ENCODE results near the gene SURF4.
"Not testable (repeated sequence)": the region's sequence is repeated elsewhere in the genome, so short reads cannot be mapped to it uniquely, and the experiment has no call there.

Gene SURF4

GRCh38 chr9:133349965-133350616 lies 25.8 kb downstream of the SURF4 start:
- DNase-seq = no peak

GRCh38 chr9:133348718-133349573 lies 26.9 kb downstream of the SURF4 start:
- no peak for DNase-seq

- peak; percentile 97 for DNase-seq
Observed at GRCh38 chr9:133347985-133348717, 27.7 kb downstream of the SURF4 start, which contains the start of the genes MED22 and RPL7A. Gene MED22, minus strand, starts transcription at chr9:133348131. Its CDS starts 1,469 bp downstream, at chr9:133346662. Gene RPL7A, plus strand, starts transcription at chr9:133348218. Its CDS starts 26 bp downstream, at chr9:133348244.

GRCh38 chr9:133347515-133347984 lies 28.3 kb downstream of the SURF4 start:
- DNase-seq = peak; percentile 64

GRCh38 chr9:133346021-133346785 lies 29.7 kb downstream of the SURF4 start:
- DNase-seq = no peak

- no peak for DNase-seq
Observed at GRCh38 chr9:133345596-133345995, 30.3 kb downstream of the SURF4 start.

GRCh38 chr9:133344979-133345378 lies 30.9 kb downstream of the SURF4 start:
- DNase-seq = no peak

- DNase-seq = no peak
Observed at GRCh38 chr9:133344071-133344470, 31.8 kb downstream of the SURF4 start.

- DNase-seq = peak; percentile 17
Observed at GRCh38 chr9:133342570-133342969, 33.3 kb downstream of the SURF4 start.

- peak; percentile 12 for DNase-seq
Observed at GRCh38 chr9:133342069-133342406, 33.8 kb downstream of the SURF4 start.

- DNase-seq = no peak
Observed at GRCh38 chr9:133341369-133342068, 34.3 kb downstream of the SURF4 start.

GRCh38 chr9:133340916-133341315 lies 34.9 kb downstream of the SURF4 start:
- DNase-seq = no peak

- DNase-seq = no peak
Observed at GRCh38 chr9:133340256-133340655, 35.6 kb downstream of the SURF4 start.

GRCh38 chr9:133339641-133340040 lies 36.2 kb downstream of the SURF4 start:
- DNase-seq = no peak

- peak; percentile 93 for DNase-seq
Observed at GRCh38 chr9:133335924-133336811, 39.7 kb downstream of the SURF4 start, which contains the start of gene SURF6. Gene SURF6, minus strand, starts transcription at chr9:133336188. Its CDS starts 56 bp downstream, at chr9:133336132.

- not testable (repeated sequence) for DNase-seq
Observed at GRCh38 chr9:133334888-133335287, 41.0 kb downstream of the SURF4 start.

GRCh38 chr9:133334161-133334560 lies 41.7 kb downstream of the SURF4 start:
- no peak for DNase-seq

- no peak for DNase-seq
Observed at GRCh38 chr9:133333566-133333965, 42.3 kb downstream of the SURF4 start.

GRCh38 chr9:133333011-133333410 lies 42.8 kb downstream of the SURF4 start:
- DNase-seq = no peak

- no peak for DNase-seq
Observed at GRCh38 chr9:133332381-133332730, 43.5 kb downstream of the SURF4 start.

All from NCI-H82 (cell line).